ENCODE data around the gene KCND3. TPM values are rescaled to one million over a fixed set of nuclear protein-coding genes. Genes with fewer than 3 reads are reported as not detected.

KCND3 gene
- polyA plus RNA-seq, 2 donors, result 0.57 to 1.6 TPM

- H3K27me3 ChIP-seq (ENCODE audit: control insufficient read depth in 1 of 2, insufficient read depth in 2 of 2, low read length in 2 of 2), result no peaks in the 10 kb centered on the region
- H3K9me3 ChIP-seq (ENCODE audit: control insufficient read depth in 2 of 2, insufficient read depth in 1 of 2, low read depth in 1 of 2, low read length in 1 of 2), result no peaks in the 10 kb centered on the region
- peaks cover 3 to 17% of the 10 kb centered on the region in 2 donors for H3K4me1 ChIP-seq (ENCODE audit: control insufficient read depth in 2 of 2, insufficient read depth in 2 of 2, low read length in 1 of 2)
- H3K27ac ChIP-seq (ENCODE audit: low read depth in 2 of 2, low read length in 1 of 2), result peak overlapping the region; percentile 55 to 76
- 39 to 40% methylated on average over 9 of the region's 9 CpGs for WGBS, 2 donors
- no peak overlapping the region for H3K4me3 ChIP-seq (ENCODE audit: low read depth in 1 of 2, low read length in 2 of 2)
- H3K36me3 ChIP-seq (ENCODE audit: control insufficient read depth in 2 of 2, insufficient read depth in 2 of 2, low read length in 1 of 2), result peaks cover 0 to 8% of the 10 kb centered on the region in 2 donors
Observed at GRCh38 chr1:111733183-111733991, 256.1 kb downstream of the KCND3 start.

DNA sequence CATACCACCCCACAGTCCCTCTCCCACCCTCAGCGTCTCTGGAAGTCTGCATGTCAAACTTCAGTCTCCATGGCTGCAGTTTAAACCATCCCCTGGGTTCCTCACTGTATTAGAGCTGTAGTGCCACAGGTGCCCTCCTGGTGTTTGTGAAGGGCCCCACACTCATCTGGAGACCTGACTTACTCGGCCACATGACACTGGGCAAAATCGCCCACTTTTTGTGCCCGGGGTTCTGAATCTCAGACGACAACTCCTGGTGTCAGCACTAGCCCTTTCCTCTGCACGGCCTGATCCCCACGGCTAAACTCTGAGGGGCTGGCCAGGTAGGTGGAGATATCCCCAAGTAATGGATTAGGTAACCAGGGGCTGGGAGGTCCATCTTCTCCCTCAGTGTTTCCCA, 256.8 kb downstream of the KCND3 start:
- WGBS, 2 donors, result 82 to 89% methylated on average over 7 of the region's 7 CpGs

DNA sequence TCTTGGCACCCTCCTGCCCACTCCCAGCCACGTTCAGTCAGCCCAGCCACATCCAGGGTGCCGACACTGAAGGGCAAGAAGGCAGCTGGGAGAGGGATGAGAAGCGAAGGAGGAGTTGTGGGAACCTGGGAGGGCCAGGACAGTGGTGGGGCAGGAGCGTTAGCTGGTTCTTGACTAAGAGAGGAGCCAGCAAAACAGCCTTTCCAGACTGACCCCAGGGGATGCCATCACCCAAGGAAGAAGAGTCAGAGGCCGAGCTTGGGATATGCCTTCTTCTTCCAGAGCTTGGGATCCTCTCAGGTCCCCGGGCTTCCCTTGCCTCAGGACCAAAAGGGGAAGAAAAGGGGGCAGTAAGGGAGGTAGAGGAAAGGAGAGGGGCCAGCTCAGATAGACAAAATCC, 257.5 kb downstream of the KCND3 start:
- WGBS, 2 donors, result 72 to 76% methylated on average over 6 of the region's 6 CpGs
- Histone ChIP-seq H3K27ac (ENCODE audit: low read depth in 2 of 2, low read length in 1 of 2) (no peak overlapping the region), H3K36me3 (ENCODE audit: control insufficient read depth in 2 of 2, insufficient read depth in 2 of 2, low read length in 1 of 2) (peaks cover 3 to 8% of the 10 kb centered on the region in 2 donors), H3K4me3 (ENCODE audit: low read depth in 1 of 2, low read length in 2 of 2) (no peak overlapping the region), H3K9me3 (ENCODE audit: control insufficient read depth in 2 of 2, insufficient read depth in 1 of 2, low read depth in 1 of 2, low read length in 1 of 2) (no peaks in the 10 kb centered on the region), H3K4me1 (ENCODE audit: control insufficient read depth in 2 of 2, insufficient read depth in 2 of 2, low read length in 1 of 2) (peaks cover 3 to 10% of the 10 kb centered on the region in 2 donors), H3K27me3 (ENCODE audit: control insufficient read depth in 1 of 2, insufficient read depth in 2 of 2, low read length in 2 of 2) (no peaks in the 10 kb centered on the region)

More for the DNA sequence above, 256.8 kb downstream of the KCND3 start:
- Histone ChIP-seq H3K27me3 (ENCODE audit: control insufficient read depth in 1 of 2, insufficient read depth in 2 of 2, low read length in 2 of 2) (no peaks in the 10 kb centered on the region), H3K9me3 (ENCODE audit: control insufficient read depth in 2 of 2, insufficient read depth in 1 of 2, low read depth in 1 of 2, low read length in 1 of 2) (no peaks in the 10 kb centered on the region), H3K36me3 (ENCODE audit: control insufficient read depth in 2 of 2, insufficient read depth in 2 of 2, low read length in 1 of 2) (peaks cover 0 to 8% of the 10 kb centered on the region in 2 donors), H3K4me1 (ENCODE audit: control insufficient read depth in 2 of 2, insufficient read depth in 2 of 2, low read length in 1 of 2) (peaks cover 3 to 13% of the 10 kb centered on the region in 2 donors), H3K4me3 (ENCODE audit: low read depth in 1 of 2, low read length in 2 of 2) (no peak overlapping the region), H3K27ac (ENCODE audit: low read depth in 2 of 2, low read length in 1 of 2) (peak overlapping the region in 1 of 2 donors; percentile 11)

- Histone ChIP-seq H3K27me3 (ENCODE audit: control insufficient read depth in 1 of 2, insufficient read depth in 2 of 2, low read length in 2 of 2) (no peaks in the 10 kb centered on the region), H3K27ac (ENCODE audit: low read depth in 2 of 2, low read length in 1 of 2) (no peak overlapping the region), H3K4me3 (ENCODE audit: low read depth in 1 of 2, low read length in 2 of 2) (no peak overlapping the region), H3K9me3 (ENCODE audit: control insufficient read depth in 2 of 2, insufficient read depth in 1 of 2, low read depth in 1 of 2, low read length in 1 of 2) (no peaks in the 10 kb centered on the region), H3K4me1 (ENCODE audit: control insufficient read depth in 2 of 2, insufficient read depth in 2 of 2, low read length in 1 of 2) (peaks cover 3 to 5% of the 10 kb centered on the region in 2 donors), H3K36me3 (ENCODE audit: control insufficient read depth in 2 of 2, insufficient read depth in 2 of 2, low read length in 1 of 2) (peaks cover under 1 to 3% of the 10 kb centered on the region in 2 donors)
- 60 to 62% methylated on average over 4 of the region's 4 CpGs for WGBS, 2 donors
Observed at GRCh38 chr1:111730706-111731105, 258.8 kb downstream of the KCND3 start.

- H3K4me3 ChIP-seq (ENCODE audit: low read depth in 1 of 2, low read length in 2 of 2), result no peak overlapping the region
- H3K9me3 ChIP-seq (ENCODE audit: control insufficient read depth in 2 of 2, insufficient read depth in 1 of 2, low read depth in 1 of 2, low read length in 1 of 2), result no peaks in the 10 kb centered on the region
- no peaks in the 10 kb centered on the region for H3K27me3 ChIP-seq (ENCODE audit: control insufficient read depth in 1 of 2, insufficient read depth in 2 of 2, low read length in 2 of 2)
- 63 to 69% methylated on average over 7 of the region's 7 CpGs for WGBS, 2 donors
- peaks cover 0 to 3% of the 10 kb centered on the region in 2 donors for H3K36me3 ChIP-seq (ENCODE audit: control insufficient read depth in 2 of 2, insufficient read depth in 2 of 2, low read length in 1 of 2)
- no peak overlapping the region for H3K27ac ChIP-seq (ENCODE audit: low read depth in 2 of 2, low read length in 1 of 2)
- H3K4me1 ChIP-seq (ENCODE audit: control insufficient read depth in 2 of 2, insufficient read depth in 2 of 2, low read length in 1 of 2), result peaks cover 3 to 5% of the 10 kb centered on the region in 2 donors
Observed at GRCh38 chr1:111729946-111730681, 259.4 kb downstream of the KCND3 start.

DNA sequence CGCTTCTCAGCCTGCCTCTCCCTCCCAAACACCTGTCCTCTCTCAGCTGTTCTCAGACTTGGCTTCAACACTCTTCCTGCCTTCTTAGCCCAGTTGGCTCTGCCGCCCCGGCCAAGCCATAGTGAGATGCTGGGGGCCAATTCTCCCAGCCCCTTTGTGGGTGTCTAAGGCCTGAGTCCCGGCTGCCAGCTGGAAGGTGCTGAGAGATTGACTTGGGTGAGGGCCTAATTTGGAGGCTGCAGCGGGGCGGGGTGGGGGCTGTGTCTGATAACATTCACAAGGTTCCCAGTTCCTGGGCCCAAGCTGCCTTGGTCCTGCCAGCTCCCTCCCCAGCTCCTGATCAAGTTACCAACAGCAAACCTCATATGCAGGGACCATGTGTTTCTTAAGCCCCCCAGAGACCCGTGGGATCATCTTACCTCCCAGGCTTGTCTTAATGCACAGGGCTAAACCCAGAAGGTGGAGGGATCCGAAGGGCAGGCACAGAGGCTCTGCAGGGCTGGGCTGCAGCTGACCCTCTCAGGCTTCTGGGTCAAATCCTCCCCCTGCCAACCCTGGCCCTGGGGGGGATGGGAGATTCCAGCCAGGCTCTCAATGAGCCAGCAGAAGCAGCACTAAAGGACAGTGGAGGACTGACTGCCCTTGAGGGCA, 260.1 kb downstream of the KCND3 start:
- no peaks in the 10 kb centered on the region for H3K9me3 ChIP-seq (ENCODE audit: control insufficient read depth in 2 of 2, insufficient read depth in 1 of 2, low read depth in 1 of 2, low read length in 1 of 2)
- peaks cover 0 to 3% of the 10 kb centered on the region in 2 donors for H3K36me3 ChIP-seq (ENCODE audit: control insufficient read depth in 2 of 2, insufficient read depth in 2 of 2, low read length in 1 of 2)
- no peak overlapping the region for H3K4me3 ChIP-seq (ENCODE audit: low read depth in 1 of 2, low read length in 2 of 2)
- peaks cover 3 to 8% of the 10 kb centered on the region in 2 donors for H3K4me1 ChIP-seq (ENCODE audit: control insufficient read depth in 2 of 2, insufficient read depth in 2 of 2, low read length in 1 of 2)
- no peaks in the 10 kb centered on the region for H3K27me3 ChIP-seq (ENCODE audit: control insufficient read depth in 1 of 2, insufficient read depth in 2 of 2, low read length in 2 of 2)
- WGBS, 2 donors, result 56 to 61% methylated on average over 8 of the region's 8 CpGs
- peak overlapping the region in 1 of 2 donors; percentile 20 for H3K27ac ChIP-seq (ENCODE audit: low read depth in 2 of 2, low read length in 1 of 2)

DNA sequence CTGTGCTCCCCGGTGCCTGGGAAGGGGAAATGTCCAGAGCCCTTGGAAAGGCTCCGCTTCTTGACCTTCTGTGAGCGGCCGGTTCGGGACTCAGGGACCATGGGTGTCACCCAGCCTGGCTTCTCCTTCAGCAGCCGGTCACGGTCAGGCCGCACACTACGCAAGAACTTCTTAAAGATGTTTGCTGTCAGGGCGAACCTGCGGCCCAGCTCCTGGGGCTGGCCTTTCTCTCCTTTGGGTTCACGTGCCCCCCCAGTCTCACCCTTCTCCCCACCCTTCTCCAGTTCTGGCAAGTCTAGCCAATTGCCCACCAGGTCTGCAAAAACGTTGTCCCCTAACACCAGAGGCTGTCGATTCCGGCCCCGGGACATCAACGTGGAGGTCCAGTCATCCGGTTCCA, 262.4 kb downstream of the KCND3 start:
- WGBS, 2 donors, result 84 to 89% methylated on average over 18 of the region's 18 CpGs
- Histone ChIP-seq H3K9me3 (ENCODE audit: control insufficient read depth in 2 of 2, insufficient read depth in 1 of 2, low read depth in 1 of 2, low read length in 1 of 2) (no peaks in the 10 kb centered on the region), H3K27me3 (ENCODE audit: control insufficient read depth in 1 of 2, insufficient read depth in 2 of 2, low read length in 2 of 2) (no peaks in the 10 kb centered on the region), H3K4me1 (ENCODE audit: control insufficient read depth in 2 of 2, insufficient read depth in 2 of 2, low read length in 1 of 2) (peaks cover 0 to 6% of the 10 kb centered on the region in 2 donors), H3K36me3 (ENCODE audit: control insufficient read depth in 2 of 2, insufficient read depth in 2 of 2, low read length in 1 of 2) (peaks cover 0 to 3% of the 10 kb centered on the region in 2 donors), H3K27ac (ENCODE audit: low read depth in 2 of 2, low read length in 1 of 2) (no peak overlapping the region), H3K4me3 (ENCODE audit: low read depth in 1 of 2, low read length in 2 of 2) (no peak overlapping the region)

DNA sequence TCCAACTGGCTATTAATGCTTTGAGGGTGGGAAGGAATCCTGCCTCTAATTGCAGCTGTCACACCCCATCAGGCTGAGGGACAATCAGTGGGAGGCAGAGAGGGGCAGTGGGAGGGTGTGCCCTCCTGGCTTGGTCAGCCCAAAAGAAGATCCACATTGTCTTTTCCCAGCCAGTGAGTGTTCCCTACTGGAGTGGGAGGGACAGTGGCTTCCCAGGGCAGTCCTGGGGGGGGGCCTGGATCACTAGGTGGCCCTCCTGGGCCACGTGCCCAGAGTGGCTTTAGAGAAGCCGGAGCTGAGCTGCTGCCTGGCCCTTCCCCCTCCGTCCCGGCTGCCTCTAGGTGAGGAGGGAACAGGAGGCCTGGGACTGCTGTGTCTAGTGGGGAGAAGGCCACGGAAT, 264.3 kb downstream of the KCND3 start:
- WGBS, 2 donors, result 32 to 38% methylated on average over 5 of the region's 5 CpGs
- Histone ChIP-seq H3K9me3 (ENCODE audit: control insufficient read depth in 2 of 2, insufficient read depth in 1 of 2, low read depth in 1 of 2, low read length in 1 of 2) (no peaks in the 10 kb centered on the region), H3K27me3 (ENCODE audit: control insufficient read depth in 1 of 2, insufficient read depth in 2 of 2, low read length in 2 of 2) (no peaks in the 10 kb centered on the region), H3K27ac (ENCODE audit: low read depth in 2 of 2, low read length in 1 of 2) (no peak overlapping the region), H3K4me3 (ENCODE audit: low read depth in 1 of 2, low read length in 2 of 2) (no peak overlapping the region), H3K36me3 (ENCODE audit: control insufficient read depth in 2 of 2, insufficient read depth in 2 of 2, low read length in 1 of 2) (peaks cover 0 to 3% of the 10 kb centered on the region in 2 donors), H3K4me1 (ENCODE audit: control insufficient read depth in 2 of 2, insufficient read depth in 2 of 2, low read length in 1 of 2) (peaks cover 4 to 22% of the 10 kb centered on the region in 2 donors)

DNA sequence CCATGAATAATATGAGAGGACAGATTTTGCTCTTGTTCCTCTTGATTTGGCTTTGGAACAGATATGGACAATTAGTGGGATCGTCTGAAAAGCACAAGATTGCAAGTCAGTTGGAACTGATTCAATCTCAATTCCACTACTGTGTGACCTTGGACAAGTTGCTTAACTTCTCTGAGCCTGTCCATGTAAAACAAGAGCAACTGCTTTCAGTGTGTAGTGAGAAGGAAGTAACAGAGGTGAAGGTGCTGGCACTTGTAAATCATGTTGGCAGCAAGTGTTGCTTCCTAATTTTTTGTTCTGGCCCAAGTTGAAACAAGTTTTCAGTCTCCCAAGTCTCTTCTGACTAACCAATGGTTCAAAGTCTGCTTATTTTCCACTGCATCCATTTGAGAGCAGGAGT, 265.6 kb downstream of the KCND3 start:
- WGBS, 2 donors, result 26% methylated on average over 1 of the region's 1 CpG
- no peak overlapping the region for H3K4me3 ChIP-seq (ENCODE audit: low read depth in 1 of 2, low read length in 2 of 2)
- H3K4me1 ChIP-seq (ENCODE audit: control insufficient read depth in 2 of 2, insufficient read depth in 2 of 2, low read length in 1 of 2), result peaks cover 7 to 25% of the 10 kb centered on the region in 2 donors
- no peaks in the 10 kb centered on the region for H3K9me3 ChIP-seq (ENCODE audit: control insufficient read depth in 2 of 2, insufficient read depth in 1 of 2, low read depth in 1 of 2, low read length in 1 of 2)
- peaks cover 0 to 3% of the 10 kb centered on the region in 2 donors for H3K36me3 ChIP-seq (ENCODE audit: control insufficient read depth in 2 of 2, insufficient read depth in 2 of 2, low read length in 1 of 2)
- H3K27ac ChIP-seq (ENCODE audit: low read depth in 2 of 2, low read length in 1 of 2), result peak overlapping the region in 1 of 2 donors; percentile 18
- no peaks in the 10 kb centered on the region for H3K27me3 ChIP-seq (ENCODE audit: control insufficient read depth in 1 of 2, insufficient read depth in 2 of 2, low read length in 2 of 2)

Data from esophagus (tissue), 2 donors.